HEK293 (cell line): ENCODE results near the gene MYO9B.
A peak's percentile ranks its signal among the peaks of the same experiment; 100 is the strongest.

Source experiments
- CTCF ChIP-seq: fragments of 450-650 bp; formaldehyde crosslinking; IDR thresholded peaks from 2 replicates; pipeline ENCODE4 v1.5.1; 2016; ENCODE audit warnings: missing biosample characterization, missing genetic modification characterization
- GLI2 ChIP-seq: fragments of 450-650 bp; formaldehyde crosslinking; IDR thresholded peaks from 2 replicates; pipeline ENCODE4; 2017; ENCODE audit warnings: missing biosample characterization, missing genetic modification characterization, low read depth, borderline replicate concordance
- GLIS2 ChIP-seq: fragments of 450-650 bp; formaldehyde crosslinking; IDR thresholded peaks from 2 replicates; pipeline ENCODE4 v1.5.1; 2016; ENCODE audit warnings: missing biosample characterization, missing genetic modification characterization
- KLF7 ChIP-seq: fragments of 450-650 bp; formaldehyde crosslinking; IDR thresholded peaks from 2 replicates; pipeline ENCODE4 v1.5.1; 2016; ENCODE audit warnings: missing biosample characterization, missing genetic modification characterization, borderline replicate concordance
- PRDM6 ChIP-seq: fragments of 450-650 bp; formaldehyde crosslinking; IDR thresholded peaks from 2 replicates; pipeline ENCODE4 v1.5.1; 2017; ENCODE audit warnings: missing biosample characterization, missing genetic modification characterization
- SP2 ChIP-seq: fragments of 450-650 bp; formaldehyde crosslinking; IDR thresholded peaks from 2 replicates; pipeline ENCODE4 v1.5.1; 2016; ENCODE audit warnings: missing biosample characterization, missing genetic modification characterization
- SP3 ChIP-seq: fragments of 450-650 bp; formaldehyde crosslinking; IDR thresholded peaks from 2 replicates; pipeline ENCODE4 v1.5.1; 2016; ENCODE audit warnings: missing biosample characterization, missing genetic modification characterization
- TRIM28 ChIP-seq: IDR thresholded peaks from 2 replicates; pipeline ENCODE4 v1.6.1; 2011; ENCODE audit warnings: low read length, control low read depth, borderline replicate concordance
- WT1 ChIP-seq: fragments of 450-650 bp; formaldehyde crosslinking; IDR thresholded peaks from 2 replicates; pipeline ENCODE4 v1.5.1; 2016; ENCODE audit warnings: missing biosample characterization, missing genetic modification characterization
- ZFHX2 ChIP-seq: fragments of 450-650 bp; formaldehyde crosslinking; conservative IDR thresholded peaks from 2 replicates; pipeline ENCODE4 v1.5.1; 2016; ENCODE audit warnings: missing biosample characterization, missing genetic modification characterization
- ZNF10 ChIP-seq: fragments of 450-650 bp; formaldehyde crosslinking; IDR thresholded peaks from 2 replicates; pipeline ENCODE4 v1.5.1; 2017; ENCODE audit warnings: missing biosample characterization, missing genetic modification characterization
- ZNF138 ChIP-seq: fragments of 450-650 bp; formaldehyde crosslinking; IDR thresholded peaks from 2 replicates; pipeline ENCODE4 v1.5.1; 2016; ENCODE audit warnings: missing biosample characterization, missing genetic modification characterization, borderline replicate concordance
- ZNF184 ChIP-seq: fragments of 450-650 bp; IDR thresholded peaks from 2 replicates; pipeline ENCODE4 v1.5.1; 2018; ENCODE audit warnings: missing biosample characterization, mild to moderate bottlenecking, missing genetic modification characterization
- ZNF19 ChIP-seq: fragments of 450-650 bp; formaldehyde crosslinking; IDR thresholded peaks from 2 replicates; pipeline ENCODE4; 2016; ENCODE audit warnings: missing biosample characterization, missing genetic modification characterization, low read depth
- ZNF211 ChIP-seq: fragments of 450-650 bp; formaldehyde crosslinking; IDR thresholded peaks from 2 replicates; pipeline ENCODE4 v1.5.1; 2016; ENCODE audit warnings: low read depth, missing biosample characterization, missing genetic modification characterization
- ZNF221 ChIP-seq: fragments of 450-650 bp; formaldehyde crosslinking; IDR thresholded peaks from 2 replicates; pipeline ENCODE4 v1.5.1; 2017; ENCODE audit warnings: missing biosample characterization, missing genetic modification characterization, borderline replicate concordance
- ZNF223 ChIP-seq: fragments of 450-650 bp; formaldehyde crosslinking; IDR thresholded peaks from 2 replicates; pipeline ENCODE4 v1.5.1; 2016; ENCODE audit warnings: missing biosample characterization, missing genetic modification characterization
- ZNF23 ChIP-seq: fragments of 450-650 bp; formaldehyde crosslinking; IDR thresholded peaks from 2 replicates; pipeline ENCODE4 v1.5.1; 2016; ENCODE audit warnings: missing biosample characterization, missing genetic modification characterization, borderline replicate concordance
- ZNF292 ChIP-seq: fragments of 450-650 bp; formaldehyde crosslinking; IDR thresholded peaks from 2 replicates; pipeline ENCODE4 v1.5.1; 2016; ENCODE audit warnings: low read depth, missing biosample characterization, missing genetic modification characterization, borderline replicate concordance
- ZNF37A ChIP-seq: fragments of 450-650 bp; IDR thresholded peaks from 2 replicates; pipeline ENCODE4 v1.5.1; 2018; ENCODE audit warnings: missing biosample characterization, missing genetic modification characterization
- ZNF394 ChIP-seq: fragments of 450-650 bp; formaldehyde crosslinking; IDR thresholded peaks from 2 replicates; pipeline ENCODE4 v1.5.1; 2016; ENCODE audit warnings: missing biosample characterization, missing genetic modification characterization, mild to moderate bottlenecking, moderate library complexity, borderline replicate concordance
- ZNF404 ChIP-seq: fragments of 450-650 bp; formaldehyde crosslinking; IDR thresholded peaks from 2 replicates; pipeline ENCODE4 v1.5.1; 2017; ENCODE audit warnings: missing biosample characterization, missing genetic modification characterization
- ZNF416 ChIP-seq: fragments of 450-650 bp; formaldehyde crosslinking; IDR thresholded peaks from 2 replicates; pipeline ENCODE4 v1.5.1; 2016; ENCODE audit warnings: missing biosample characterization, missing genetic modification characterization
- ZNF473 ChIP-seq: fragments of 450-650 bp; formaldehyde crosslinking; IDR thresholded peaks from 2 replicates; pipeline ENCODE4 v1.5.1; 2017; ENCODE audit warnings: missing biosample characterization, missing genetic modification characterization
- ZNF549 ChIP-seq: fragments of 450-650 bp; IDR thresholded peaks from 2 replicates; pipeline ENCODE4 v1.5.1; 2018; ENCODE audit warnings: missing biosample characterization, missing genetic modification characterization, mild to moderate bottlenecking, inconsistent platforms, moderate library complexity
- ZNF624 ChIP-seq: fragments of 450-650 bp; formaldehyde crosslinking; IDR thresholded peaks from 2 replicates; pipeline ENCODE4 v1.5.1; 2017; ENCODE audit warnings: missing biosample characterization, missing genetic modification characterization
- ZNF639 ChIP-seq: fragments of 450-650 bp; formaldehyde crosslinking; IDR thresholded peaks from 2 replicates; pipeline ENCODE4 v1.5.1; 2016; ENCODE audit warnings: missing biosample characterization, missing genetic modification characterization
- ZNF692 ChIP-seq: fragments of 450-650 bp; formaldehyde crosslinking; IDR thresholded peaks from 2 replicates; pipeline ENCODE4 v1.5.1; 2016; ENCODE audit warnings: missing biosample characterization, missing genetic modification characterization
- ZNF785 ChIP-seq: fragments of 450-650 bp; formaldehyde crosslinking; IDR thresholded peaks from 2 replicates; pipeline ENCODE4 v1.5.1; 2016; ENCODE audit warnings: missing biosample characterization, missing genetic modification characterization
- ZNF791 ChIP-seq: fragments of 450-650 bp; formaldehyde crosslinking; IDR thresholded peaks from 2 replicates; pipeline ENCODE4 v1.5.1; 2016; ENCODE audit warnings: missing biosample characterization, missing genetic modification characterization
- ZNF830 ChIP-seq: fragments of 450-650 bp; IDR thresholded peaks from 2 replicates; pipeline ENCODE4 v1.5.0; 2018; ENCODE audit warnings: missing biosample characterization, missing genetic modification characterization, low read depth, mild to moderate bottlenecking, moderate library complexity
- ZSCAN5A ChIP-seq: fragments of 450-650 bp; formaldehyde crosslinking; IDR thresholded peaks from 2 replicates; pipeline ENCODE4 v1.5.1; 2016; ENCODE audit warnings: missing biosample characterization, missing genetic modification characterization

MYO9B gene

GRCh38 chr19:17235300-17235970 lies 159.9 kb downstream of the MYO9B start (continued):
- TF ChIP-seq PRDM6 (tag by site-specific recombination) (no peak), ZNF138 (tag by site-specific recombination) (no peak), ZNF292 (tag by site-specific recombination) (no peak), CTCF (peak; percentile 65; the same call in 1 of the 2 replicates), ZNF394 (tag by site-specific recombination) (no peak), ZNF416 (tag by site-specific recombination) (no peak), ZNF830 (no peak), WT1 (tag by site-specific recombination) (no peak), GLIS2 (tag by site-specific recombination) (peak; percentile 60), ZNF37A (tag by site-specific recombination) (no peak), SP2 (no peak), SP3 (tag by site-specific recombination) (no peak), ZNF473 (tag by site-specific recombination) (no peak), ZSCAN5A (tag by site-specific recombination) (no peak), GLI2 (tag by site-specific recombination) (no peak), ZNF211 (tag by site-specific recombination) (no peak), TRIM28 (no peak; the same call in 1 of the 2 replicates), ZNF223 (tag by site-specific recombination) (no peak), ZNF692 (peak; percentile 31; the same call in 1 of the 2 replicates), ZNF23 (tag by site-specific recombination) (no peak), KLF7 (no peak), ZNF10 (tag by site-specific recombination) (peak; percentile 13; the same call in 1 of the 2 replicates), ZNF639 (tag by site-specific recombination) (no peak), ZNF19 (tag by site-specific recombination) (no peak), ZNF624 (tag by site-specific recombination) (no peak), ZNF221 (tag by site-specific recombination) (no peak), ZNF549 (no peak), ZNF785 (tag by site-specific recombination) (no peak; the same call in 1 of the 2 replicates), ZNF184 (tag by site-specific recombination) (peak; percentile 58; the same call in 1 of the 2 replicates), ZFHX2 (tag by site-specific recombination) (peak; percentile 59), ZNF404 (tag by site-specific recombination) (no peak), ZNF791 (tag by site-specific recombination) (no peak)
